Measurements from ENCODE around the gene SH3BP1.

The SH3BP1 gene

GRCh38 chr22:37617431-37617830 lies 22.0 kb upstream of the SH3BP1 start:
- DNase-seq = no peak

- DNase-seq = no peak
Observed at GRCh38 chr22:37618072-37618656, 21.3 kb upstream of the SH3BP1 start.

GRCh38 chr22:37618674-37619073 lies 20.8 kb upstream of the SH3BP1 start:
- DNase-seq = no peak

GRCh38 chr22:37619991-37620390 lies 19.5 kb upstream of the SH3BP1 start:
- DNase-seq = no peak

GRCh38 chr22:37621352-37621860 lies 18.1 kb upstream of the SH3BP1 start:
- no peak for DNase-seq

GRCh38 chr22:37623075-37624016 lies 16.1 kb upstream of the SH3BP1 start:
- peak; percentile 83 for DNase-seq

GRCh38 chr22:37624017-37624365 lies 15.5 kb upstream of the SH3BP1 start:
- no peak for DNase-seq

- no peak for DNase-seq
Observed at GRCh38 chr22:37624876-37625275, 14.6 kb upstream of the SH3BP1 start.

GRCh38 chr22:37625737-37626136 lies 13.7 kb upstream of the SH3BP1 start:
- no peak for DNase-seq

- DNase-seq = no peak
Observed at GRCh38 chr22:37626144-37626543, 13.3 kb upstream of the SH3BP1 start.

GRCh38 chr22:37626556-37627075 lies 12.9 kb upstream of the SH3BP1 start:
- DNase-seq = no peak

GRCh38 chr22:37627121-37627520 lies 12.3 kb upstream of the SH3BP1 start:
- no peak for DNase-seq

- DNase-seq = peak; percentile 65
Observed at GRCh38 chr22:37627545-37627944, 11.9 kb upstream of the SH3BP1 start.

GRCh38 chr22:37628830-37629229 lies 10.6 kb upstream of the SH3BP1 start:
- DNase-seq = no peak

GRCh38 chr22:37629928-37630327 lies 9.5 kb upstream of the SH3BP1 start:
- no peak for DNase-seq

- no peak for DNase-seq
Observed at GRCh38 chr22:37630839-37631435, 8.5 kb upstream of the SH3BP1 start.

GRCh38 chr22:37631448-37632173 lies 7.9 kb upstream of the SH3BP1 start:
- peak; percentile 49 for DNase-seq

GRCh38 chr22:37632174-37633088 lies 7.0 kb upstream of the SH3BP1 start:
- no peak for DNase-seq

GRCh38 chr22:37633089-37633624 lies 6.3 kb upstream of the SH3BP1 start:
- peak; percentile 73 for DNase-seq

GRCh38 chr22:37633625-37634416 lies 5.6 kb upstream of the SH3BP1 start:
- peak; percentile 67 for DNase-seq
